Measurements from ENCODE around the gene DTX3L. TPM values are rescaled to one million over a fixed set of nuclear protein-coding genes. Genes with fewer than 3 reads are reported as not detected.
"Not testable (repeated sequence)": the region's sequence is repeated elsewhere in the genome, so short reads cannot be mapped to it uniquely, and the experiment has no call there.

The DTX3L gene
- total RNA-seq, 1 experiment from 2014 or later = 10.9 TPM

DNA sequence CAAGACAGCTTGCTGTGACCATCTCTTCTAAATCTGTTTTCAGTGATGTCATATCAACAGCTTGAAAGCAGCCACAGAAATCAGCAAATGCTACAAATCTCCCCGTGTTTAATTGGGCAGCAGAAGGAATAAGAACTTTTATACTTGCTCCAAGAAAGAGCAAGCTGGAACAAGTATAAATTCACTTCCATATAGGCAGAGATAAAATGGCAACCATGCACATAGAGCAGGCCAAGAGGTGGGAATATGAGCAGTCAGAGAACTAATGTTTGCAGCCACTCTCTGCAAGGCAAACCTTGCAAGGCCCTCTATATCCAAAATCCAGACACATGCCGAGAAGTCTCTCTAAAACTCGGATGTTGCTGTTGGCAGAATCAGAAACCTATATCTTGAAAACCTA, 16.1 kb upstream of the DTX3L start:
- DNase-seq (ENCODE audit: low read depth in 1 of 2, low spot score in 2 of 2) = no peak
- H3K36me3 ChIP-seq = peaks cover 5% of the 10 kb centered on the region; the same call in 1 of the 2 replicates

DNA sequence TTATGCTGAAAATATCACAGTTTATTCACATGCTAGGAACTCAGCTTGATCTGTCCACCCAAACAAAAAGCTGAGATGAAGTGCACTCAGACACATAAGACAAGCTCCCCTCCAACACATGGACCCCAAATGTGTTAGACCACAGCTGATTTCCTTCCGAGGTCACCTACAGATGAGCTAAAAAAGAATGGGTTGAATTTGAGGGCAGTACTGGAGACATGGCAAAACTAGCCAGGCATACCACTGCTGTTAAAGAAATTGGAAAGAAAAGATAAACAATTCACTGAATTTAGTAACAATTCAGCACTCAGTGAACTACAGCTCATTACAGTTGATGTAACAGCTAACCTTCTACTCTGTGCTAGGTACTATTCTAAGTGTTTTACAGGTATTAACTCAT, 15.5 kb upstream of the DTX3L start:
- Histone ChIP-seq H3K36me3 (peaks cover 5% of the 10 kb centered on the region; the same call in 1 of the 2 replicates), H3K27ac (no peak overlapping the region), H3K4me3 (no peak overlapping the region), H3K27me3 (replicated peaks) (no peaks in the 10 kb centered on the region), H3K9me3 (replicated peaks) (no peaks in the 10 kb centered on the region), H3K4me1 (replicated peaks) (no peaks in the 10 kb centered on the region)
- DNase-seq (ENCODE audit: low read depth in 1 of 2, low spot score in 2 of 2) = no peak

More for the DNA sequence above, 16.1 kb upstream of the DTX3L start:
- Histone ChIP-seq H3K27ac (no peak overlapping the region), H3K4me1 (replicated peaks) (no peaks in the 10 kb centered on the region), H3K4me3 (no peak overlapping the region), H3K9me3 (replicated peaks) (no peaks in the 10 kb centered on the region), H3K27me3 (replicated peaks) (no peaks in the 10 kb centered on the region)

DNA sequence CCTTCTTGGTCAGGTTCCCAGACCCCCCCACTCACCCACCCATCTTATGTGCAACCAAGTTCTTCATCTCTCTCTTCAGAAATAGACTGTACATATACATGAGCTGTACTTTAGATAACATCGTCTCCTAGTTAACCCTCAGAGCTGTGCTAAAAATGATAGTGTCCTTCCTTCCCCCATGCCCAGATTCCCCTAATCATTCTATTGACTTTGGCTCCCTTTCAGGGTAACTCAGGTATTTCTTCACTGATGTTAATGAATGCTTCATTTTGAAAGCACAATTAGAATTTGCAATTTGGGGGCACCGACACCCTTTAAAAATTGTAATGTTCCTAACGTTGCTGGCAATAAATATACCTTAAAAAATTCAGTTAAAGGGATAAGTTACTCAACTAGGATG, 11.0 kb upstream of the DTX3L start:
- Histone ChIP-seq H3K36me3 (peaks cover 10% of the 10 kb centered on the region), H3K9me3 (replicated peaks) (no peaks in the 10 kb centered on the region), H3K27me3 (replicated peaks) (no peaks in the 10 kb centered on the region), H3K4me3 (no peak overlapping the region), H3K27ac (no peak overlapping the region), H3K4me1 (replicated peaks) (no peaks in the 10 kb centered on the region)
- DNase-seq (ENCODE audit: low read depth in 1 of 2, low spot score in 2 of 2) = no peak

DNA sequence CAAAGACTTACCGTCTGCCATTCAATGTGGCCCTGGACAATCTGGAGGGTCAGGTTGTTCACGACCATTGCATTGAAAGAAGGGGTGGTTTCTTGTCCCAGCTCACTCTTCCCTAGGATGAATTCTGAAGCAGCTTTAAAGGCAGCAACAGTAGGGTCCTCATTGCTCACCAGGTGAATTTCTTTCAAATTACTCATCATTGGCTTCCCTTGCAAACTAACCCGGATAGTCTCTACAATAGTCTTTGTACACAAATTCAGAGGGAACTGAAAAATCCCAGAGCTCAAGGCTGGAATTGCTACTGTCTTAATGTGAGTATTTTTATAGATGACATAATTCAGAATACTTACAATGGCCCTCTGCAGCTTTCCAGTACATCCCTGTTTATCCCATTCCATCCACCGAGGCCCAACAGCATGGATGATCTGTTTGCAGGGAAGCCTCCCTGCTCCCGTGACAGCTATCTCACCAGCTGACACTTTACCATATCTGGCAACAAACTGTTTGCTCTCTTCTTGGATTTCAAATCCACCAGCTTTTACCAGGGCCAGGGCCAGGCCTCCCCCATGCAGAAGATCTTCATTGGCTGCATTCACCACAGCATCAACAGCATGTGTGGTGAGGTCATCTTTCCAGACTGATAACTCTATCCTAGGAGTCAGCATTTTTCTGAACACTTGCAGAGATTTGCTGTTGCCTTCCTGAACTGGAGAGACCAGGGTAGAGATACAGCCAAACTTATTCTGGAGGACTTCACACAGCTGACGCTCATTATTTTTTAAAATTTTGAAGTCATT, 8.7 kb upstream of the DTX3L start:
- Histone ChIP-seq H3K4me3 (no peak overlapping the region), H3K27ac (no peak overlapping the region)

DNA sequence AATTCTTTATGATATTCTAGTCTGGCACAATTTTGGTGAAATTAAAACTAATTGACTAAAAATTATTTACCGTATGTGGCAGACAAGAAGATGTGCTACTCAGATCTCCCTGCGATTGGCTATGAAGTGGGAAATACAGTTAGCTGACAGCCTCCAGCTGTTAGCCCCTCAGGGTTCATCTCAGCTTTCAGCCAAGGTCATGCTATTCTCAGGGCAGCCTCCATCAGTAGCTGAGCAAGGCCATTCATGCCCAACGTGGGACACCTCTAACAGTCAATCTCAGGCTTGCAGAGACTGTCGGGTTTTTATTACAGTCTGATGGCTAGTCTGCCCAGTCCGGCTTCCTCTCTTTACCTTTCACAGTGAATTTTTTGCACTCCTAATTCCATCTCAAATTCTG, 6.8 kb upstream of the DTX3L start:
- H3K27me3 ChIP-seq (replicated peaks) = no peaks in the 10 kb centered on the region

More for the DNA sequence above, 8.7 kb upstream of the DTX3L start:
- H3K4me1 ChIP-seq (replicated peaks) = no peaks in the 10 kb centered on the region
- no peaks in the 10 kb centered on the region for H3K27me3 ChIP-seq (replicated peaks)
- H3K36me3 ChIP-seq = peaks cover 20% of the 10 kb centered on the region
- no peaks in the 10 kb centered on the region for H3K9me3 ChIP-seq (replicated peaks)
- DNase-seq (ENCODE audit: low read depth in 1 of 2, low spot score in 2 of 2) = no peak

DNA sequence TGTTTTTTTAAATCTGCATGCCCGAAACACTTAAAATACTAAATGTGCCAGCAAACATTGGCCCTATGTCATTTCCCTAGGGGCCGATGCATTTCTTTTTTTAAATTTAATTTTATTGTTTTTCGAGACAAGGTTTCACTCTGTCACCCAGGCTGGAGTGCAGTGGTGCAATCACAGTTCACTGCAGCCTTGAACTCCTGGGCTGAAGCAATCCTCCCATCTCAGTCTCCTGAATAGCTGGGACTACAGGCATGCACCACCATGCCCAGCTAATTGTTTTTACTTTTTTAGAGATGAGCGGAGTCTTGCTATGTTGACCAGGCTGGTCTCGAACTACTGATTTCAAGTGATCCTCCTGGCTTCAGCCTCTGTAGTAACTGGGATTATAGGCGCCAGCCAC, 5.5 kb upstream of the DTX3L start:
- H3K4me1 ChIP-seq (replicated peaks) = peaks cover 3% of the 10 kb centered on the region
- H3K36me3 ChIP-seq = peaks cover 20% of the 10 kb centered on the region
- no peak for DNase-seq (ENCODE audit: low read depth in 1 of 2, low spot score in 2 of 2)
- H3K4me3 ChIP-seq = no peak overlapping the region
- no peaks in the 10 kb centered on the region for H3K9me3 ChIP-seq (replicated peaks)
- no peak overlapping the region for H3K27ac ChIP-seq
- no peaks in the 10 kb centered on the region for H3K27me3 ChIP-seq (replicated peaks)

More for the DNA sequence above, 6.8 kb upstream of the DTX3L start:
- Histone ChIP-seq H3K36me3 (peaks cover 20% of the 10 kb centered on the region), H3K9me3 (replicated peaks) (no peaks in the 10 kb centered on the region), H3K4me3 (no peak overlapping the region), H3K4me1 (replicated peaks) (no peaks in the 10 kb centered on the region), H3K27ac (no peak overlapping the region)
- DNase-seq (ENCODE audit: low read depth in 1 of 2, low spot score in 2 of 2) = no peak

DNA sequence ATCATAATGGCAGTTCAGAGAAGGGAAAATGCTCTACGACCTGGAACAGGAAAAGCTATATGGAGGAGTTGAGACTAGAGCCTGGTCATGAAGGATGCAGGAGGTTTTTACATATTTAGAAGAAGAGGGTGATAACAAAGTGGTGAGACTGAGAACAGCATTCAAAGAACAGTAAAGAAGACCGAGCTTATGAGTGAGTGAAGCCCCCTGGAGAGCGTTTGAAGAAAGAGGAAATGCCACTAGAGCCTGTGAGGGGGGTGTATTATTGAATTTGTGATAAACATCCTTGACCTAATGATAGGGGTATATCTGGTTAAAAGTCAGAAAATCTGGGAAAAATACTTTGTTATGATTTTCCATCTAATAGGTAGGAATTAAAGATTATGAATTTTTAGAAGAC, 4.2 kb upstream of the DTX3L start:
- H3K4me1 ChIP-seq (replicated peaks) = peaks cover 10% of the 10 kb centered on the region
- H3K27me3 ChIP-seq (replicated peaks) = no peaks in the 10 kb centered on the region
- H3K27ac ChIP-seq = no peak overlapping the region
- DNase-seq (ENCODE audit: low read depth in 1 of 2, low spot score in 2 of 2) = no peak
- H3K4me3 ChIP-seq = no peak overlapping the region
- peaks cover 29% of the 10 kb centered on the region for H3K36me3 ChIP-seq
- no peaks in the 10 kb centered on the region for H3K9me3 ChIP-seq (replicated peaks)

DNA sequence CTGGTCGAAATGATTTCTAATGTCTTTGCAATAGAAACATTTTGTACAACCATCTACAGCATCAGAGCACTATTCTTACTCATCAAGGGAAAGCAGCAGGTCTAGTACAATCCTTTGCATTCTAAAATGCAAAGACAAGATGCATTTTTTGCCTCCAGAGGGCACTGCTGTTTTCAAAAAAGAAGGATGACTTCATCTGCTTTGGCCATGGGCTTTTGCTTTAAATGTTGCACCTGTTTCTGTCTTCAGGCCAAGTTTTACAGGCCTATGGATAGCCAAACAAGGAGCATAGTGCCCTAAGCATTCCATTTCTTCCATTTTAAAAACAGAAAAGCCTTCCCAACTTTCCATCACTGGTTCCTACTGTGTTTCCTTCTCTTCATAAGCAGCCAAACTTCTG, 3.5 kb upstream of the DTX3L start:
- H3K27ac ChIP-seq = no peak overlapping the region
- H3K27me3 ChIP-seq (replicated peaks) = no peaks in the 10 kb centered on the region
- H3K4me3 ChIP-seq = no peak overlapping the region
- peaks cover 28% of the 10 kb centered on the region for H3K36me3 ChIP-seq
- DNase-seq (ENCODE audit: low read depth in 1 of 2, low spot score in 2 of 2) = peak in 1 of 2 experiments; percentile 37
- peaks cover 10% of the 10 kb centered on the region for H3K4me1 ChIP-seq (replicated peaks)
- H3K9me3 ChIP-seq (replicated peaks) = no peaks in the 10 kb centered on the region

DNA sequence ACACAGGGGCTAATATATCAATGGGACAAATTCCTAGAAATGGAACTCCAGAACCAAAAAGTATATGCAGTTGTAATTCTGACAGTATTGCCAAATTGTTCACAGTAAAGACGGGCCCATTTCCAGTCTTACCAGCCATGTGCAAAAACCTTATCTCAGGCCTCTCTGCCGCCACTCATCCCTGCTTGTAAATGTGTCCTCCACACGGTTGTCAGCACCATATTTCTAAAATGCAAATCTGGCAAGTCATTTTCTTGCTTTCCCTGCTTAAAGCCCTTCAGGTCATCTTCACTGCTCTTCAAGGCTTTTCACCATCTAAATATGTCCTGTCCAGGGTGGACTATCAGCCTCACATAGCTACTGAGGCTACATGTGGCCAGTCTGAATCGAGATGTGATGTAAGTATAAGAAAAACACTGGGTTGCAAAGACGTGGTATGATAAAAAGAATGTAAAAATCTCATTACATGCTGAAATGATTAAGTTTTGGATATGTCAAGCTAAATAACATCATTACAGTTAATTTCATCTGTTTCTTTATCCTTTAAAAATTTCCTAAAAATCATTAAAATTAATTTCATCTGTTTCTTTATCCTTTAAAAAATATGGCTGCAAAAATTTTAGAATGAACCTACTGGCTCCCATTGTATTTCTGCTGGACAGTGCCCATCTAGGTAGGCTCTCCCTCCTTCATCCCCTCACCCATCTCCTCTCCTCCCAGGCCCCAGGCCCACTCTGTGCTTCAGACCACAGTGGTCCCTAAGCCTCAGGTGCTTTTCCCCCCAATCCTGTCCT, 1.0 kb upstream of the DTX3L start:
- DNase-seq (ENCODE audit: low read depth in 1 of 2, low spot score in 2 of 2) = no peak
- Histone ChIP-seq H3K4me3 (peak overlapping the region; percentile 92), H3K27ac (no peak overlapping the region), H3K36me3 (peaks cover 37% of the 10 kb centered on the region), H3K4me1 (replicated peaks) (peaks cover 10% of the 10 kb centered on the region), H3K9me3 (replicated peaks) (no peaks in the 10 kb centered on the region), H3K27me3 (replicated peaks) (no peaks in the 10 kb centered on the region)

DNA sequence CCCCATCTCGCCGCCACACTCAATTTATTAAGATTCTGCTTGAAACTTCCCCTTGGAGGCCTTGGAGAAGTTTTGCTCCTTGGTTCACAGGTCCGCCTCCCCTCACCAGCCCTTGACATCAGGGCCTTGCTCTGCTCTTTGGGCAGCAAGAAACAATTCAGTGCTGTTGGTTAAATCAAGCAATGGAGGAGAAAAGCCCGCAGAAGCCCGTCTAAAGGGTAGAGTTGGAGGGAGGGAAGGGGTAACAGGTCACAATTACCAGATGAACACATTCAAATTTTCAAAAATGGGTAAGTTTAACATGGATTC, 467 bp upstream of the DTX3L start:
- H3K27me3 ChIP-seq (replicated peaks) = no peaks in the 10 kb centered on the region
- DNase-seq (ENCODE audit: low read depth in 1 of 2, low spot score in 2 of 2) = no peak
- peak overlapping the region; percentile 95 for H3K27ac ChIP-seq
- H3K4me1 ChIP-seq (replicated peaks) = peaks cover 10% of the 10 kb centered on the region
- H3K9me3 ChIP-seq (replicated peaks) = no peaks in the 10 kb centered on the region
- peaks cover 41% of the 10 kb centered on the region for H3K36me3 ChIP-seq
- peak overlapping the region; percentile 92 for H3K4me3 ChIP-seq

DNA sequence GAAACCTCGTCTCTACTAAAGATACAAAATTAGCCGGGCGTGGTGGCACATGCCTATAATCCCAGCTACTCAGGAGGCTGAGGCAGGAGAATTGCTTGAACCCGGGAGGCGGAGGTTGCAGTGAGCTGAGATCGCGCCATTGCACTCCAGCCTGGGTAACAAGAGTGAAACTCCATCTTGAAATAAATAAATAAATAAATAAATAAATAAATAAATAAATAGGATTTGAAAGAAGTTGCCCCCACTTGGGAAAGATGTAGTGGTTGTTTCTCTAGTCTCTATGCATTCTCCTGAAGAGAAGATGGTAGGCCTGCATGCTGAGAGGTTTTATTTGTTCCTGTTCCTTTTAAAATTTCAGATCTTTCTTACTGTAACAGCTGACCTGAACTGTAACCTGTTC, 4.0 kb downstream of the DTX3L start:
- not testable (repeated sequence) for H3K27me3 ChIP-seq (replicated peaks); H3K27ac ChIP-seq; H3K4me3 ChIP-seq; DNase-seq (ENCODE audit: low read depth in 1 of 2, low spot score in 2 of 2); H3K9me3 ChIP-seq (replicated peaks)
- H3K36me3 ChIP-seq = peaks cover 59% of the 10 kb centered on the region
- H3K4me1 ChIP-seq (replicated peaks) = peaks cover 17% of the 10 kb centered on the region

DNA sequence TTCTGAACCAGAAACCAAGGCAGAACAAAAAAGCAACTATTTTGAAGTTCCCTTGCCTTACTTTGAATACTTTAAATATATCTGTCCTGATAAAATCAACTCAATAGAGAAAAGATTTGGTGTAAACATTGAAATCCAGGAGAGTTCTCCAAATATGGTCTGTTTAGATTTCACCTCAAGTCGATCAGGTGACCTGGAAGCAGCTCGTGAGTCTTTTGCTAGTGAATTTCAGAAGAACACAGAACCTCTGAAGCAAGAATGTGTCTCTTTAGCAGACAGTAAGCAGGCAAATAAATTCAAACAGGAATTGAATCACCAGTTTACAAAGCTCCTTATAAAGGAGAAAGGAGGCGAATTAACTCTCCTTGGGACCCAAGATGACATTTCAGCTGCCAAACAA, 4.6 kb downstream of the DTX3L start:
- Histone ChIP-seq H3K4me3 (no peak overlapping the region), H3K4me1 (replicated peaks) (peaks cover 14% of the 10 kb centered on the region), H3K36me3 (peaks cover 59% of the 10 kb centered on the region), H3K27ac (no peak overlapping the region), H3K9me3 (replicated peaks) (no peaks in the 10 kb centered on the region), H3K27me3 (replicated peaks) (no peaks in the 10 kb centered on the region)
- DNase-seq (ENCODE audit: low read depth in 1 of 2, low spot score in 2 of 2) = no peak

DNA sequence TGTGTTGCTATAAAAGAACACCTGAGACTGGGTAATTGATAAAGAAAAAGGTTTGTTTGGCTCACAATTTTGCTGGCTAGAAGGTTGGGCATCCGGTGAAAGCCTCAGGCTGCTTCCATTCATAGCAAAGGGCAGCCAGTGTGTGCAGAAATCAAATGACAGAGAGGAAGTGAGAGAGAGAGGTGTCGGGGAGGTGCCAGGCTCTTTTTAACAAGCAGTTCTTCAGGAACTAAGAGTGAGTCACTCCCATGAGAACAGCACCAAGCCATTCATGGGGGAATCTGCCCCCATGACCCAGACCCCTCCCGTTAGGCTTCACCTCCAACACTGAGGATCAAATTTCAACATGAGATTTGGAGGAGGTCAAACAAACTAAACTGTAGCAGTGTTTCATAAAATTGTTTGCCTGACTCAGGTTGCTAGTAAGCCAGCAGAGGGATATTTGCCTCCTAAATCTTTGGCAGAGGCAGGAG, 8.8 kb downstream of the DTX3L start:
- DNase-seq (ENCODE audit: low read depth in 1 of 2, low spot score in 2 of 2) = peak in 1 of 2 experiments; percentile 23
- Histone ChIP-seq H3K9me3 (replicated peaks) (no peaks in the 10 kb centered on the region), H3K4me1 (replicated peaks) (peaks cover 9% of the 10 kb centered on the region), H3K36me3 (peaks cover 36% of the 10 kb centered on the region), H3K4me3 (no peak overlapping the region), H3K27me3 (replicated peaks) (no peaks in the 10 kb centered on the region), H3K27ac (no peak overlapping the region)

All from SJSA1 (cell line).